Measurements from ENCODE around the gene UNC45B. TPM values are rescaled to one million over a fixed set of nuclear protein-coding genes. Genes with fewer than 3 reads are reported as not detected.
"Not testable (repeated sequence)": the region's sequence is repeated elsewhere in the genome, so short reads cannot be mapped to it uniquely, and the experiment has no call there.

The UNC45B gene
- polyA plus RNA-seq, 1 donor from 2014 or later, result not detected

GRCh38 chr17:35176897-35177296 lies 29.3 kb downstream of the UNC45B start:
- no peak overlapping the region for H3K4me2 ChIP-seq (ENCODE audit: low read length)
- no peak overlapping the region for H3K27ac ChIP-seq (ENCODE audit: low read length)
- H3K36me3 ChIP-seq (ENCODE audit: insufficient read depth, low read length), result no peaks in the 10 kb centered on the region
- no peak overlapping the region for H3K4me3 ChIP-seq (ENCODE audit: low read length)
- H3K9me3 ChIP-seq (ENCODE audit: low read length), result no peaks in the 10 kb centered on the region
- no peaks in the 10 kb centered on the region for H3F3A ChIP-seq (ENCODE audit: insufficient read depth, low read length, poor library complexity, severe bottlenecking)
- no peaks in the 10 kb centered on the region for H3K79me2 ChIP-seq (replicated peaks; ENCODE audit: insufficient read depth, low read length)
- TF ChIP-seq CTCF (IDR thresholded peaks at IDR 0.05; ENCODE audit: poor library complexity, severe bottlenecking) (no peak), SMC3 (conservative IDR thresholded peaks at IDR 0.05; ENCODE audit: poor library complexity) (no peak), MXI1 (conservative IDR thresholded peaks at IDR 0.05; ENCODE audit: poor library complexity, severe bottlenecking) (no peak), REST (IDR thresholded peaks at IDR 0.05; ENCODE audit: borderline replicate concordance) (no peak), TAF1 (IDR thresholded peaks at IDR 0.05; ENCODE audit: low read depth) (no peak), RAD21 (conservative IDR thresholded peaks at IDR 0.05) (no peak), EZH2 (IDR thresholded peaks at IDR 0.05; ENCODE audit: borderline replicate concordance, insufficient read depth, low read length, poor library complexity, severe bottlenecking) (no peak), EP300 (conservative IDR thresholded peaks at IDR 0.05; ENCODE audit: poor library complexity, severe bottlenecking) (no peak), POLR2AphosphoS5 (IDR thresholded peaks at IDR 0.05) (no peak)
- H2AFZ ChIP-seq (ENCODE audit: low read depth, low read length), result no peak overlapping the region
- H3K27me3 ChIP-seq (ENCODE audit: insufficient read depth, low read depth, low read length), result no peaks in the 10 kb centered on the region
- no peaks in the 10 kb centered on the region for H4K20me1 ChIP-seq (ENCODE audit: insufficient read depth)
- no peak overlapping the region for H3K9ac ChIP-seq (ENCODE audit: low read length)
- no peaks in the 10 kb centered on the region for H3K9me2 ChIP-seq (ENCODE audit: insufficient read depth, low read length)

GRCh38 chr17:35179379-35179778 lies 31.8 kb downstream of the UNC45B start:
- not testable (repeated sequence) for H3K4me2 ChIP-seq (ENCODE audit: low read length); H2AFZ ChIP-seq (ENCODE audit: low read depth, low read length); H3K9me2 ChIP-seq (ENCODE audit: insufficient read depth, low read length); H3K27me3 ChIP-seq (ENCODE audit: insufficient read depth, low read depth, low read length); H3K36me3 ChIP-seq (ENCODE audit: insufficient read depth, low read length); H3K27ac ChIP-seq (ENCODE audit: low read length); H3K79me2 ChIP-seq (replicated peaks; ENCODE audit: insufficient read depth, low read length); H4K20me1 ChIP-seq (ENCODE audit: insufficient read depth); H3K9me3 ChIP-seq (ENCODE audit: low read length); H3K4me3 ChIP-seq (ENCODE audit: low read length); H3K9ac ChIP-seq (ENCODE audit: low read length); H3F3A ChIP-seq (ENCODE audit: insufficient read depth, low read length, poor library complexity, severe bottlenecking)

GRCh38 chr17:35183332-35183731 lies 35.7 kb downstream of the UNC45B start:
- Histone ChIP-seq H3F3A (ENCODE audit: insufficient read depth, low read length, poor library complexity, severe bottlenecking) (no peaks in the 10 kb centered on the region), H3K79me2 (replicated peaks; ENCODE audit: insufficient read depth, low read length) (no peaks in the 10 kb centered on the region), H3K27ac (ENCODE audit: low read length) (no peak overlapping the region), H3K9me3 (ENCODE audit: low read length) (no peaks in the 10 kb centered on the region), H4K20me1 (ENCODE audit: insufficient read depth) (no peaks in the 10 kb centered on the region), H3K9ac (ENCODE audit: low read length) (no peak overlapping the region), H2AFZ (ENCODE audit: low read depth, low read length) (no peak overlapping the region), H3K4me3 (ENCODE audit: low read length) (no peak overlapping the region), H3K9me2 (ENCODE audit: insufficient read depth, low read length) (no peaks in the 10 kb centered on the region), H3K36me3 (ENCODE audit: insufficient read depth, low read length) (no peaks in the 10 kb centered on the region), H3K27me3 (ENCODE audit: insufficient read depth, low read depth, low read length) (no peaks in the 10 kb centered on the region), H3K4me2 (ENCODE audit: low read length) (no peak overlapping the region)
- TF ChIP-seq REST (IDR thresholded peaks at IDR 0.05; ENCODE audit: borderline replicate concordance) (no peak), EP300 (conservative IDR thresholded peaks at IDR 0.05; ENCODE audit: poor library complexity, severe bottlenecking) (no peak), MXI1 (conservative IDR thresholded peaks at IDR 0.05; ENCODE audit: poor library complexity, severe bottlenecking) (no peak), TAF1 (IDR thresholded peaks at IDR 0.05; ENCODE audit: low read depth) (no peak), CTCF (IDR thresholded peaks at IDR 0.05; ENCODE audit: poor library complexity, severe bottlenecking) (no peak), POLR2AphosphoS5 (IDR thresholded peaks at IDR 0.05) (no peak), SMC3 (conservative IDR thresholded peaks at IDR 0.05; ENCODE audit: poor library complexity) (no peak), RAD21 (conservative IDR thresholded peaks at IDR 0.05) (no peak), EZH2 (IDR thresholded peaks at IDR 0.05; ENCODE audit: borderline replicate concordance, insufficient read depth, low read length, poor library complexity, severe bottlenecking) (no peak)
